ENCODE data around the gene IGSF8. TPM values are rescaled to one million over a fixed set of nuclear protein-coding genes. Genes with fewer than 3 reads are reported as not detected.

IGSF8 gene
- total and polyA plus RNA-seq, 12 donors, result 9.7 to 42.9 (median 24.1) TPM

DNA sequence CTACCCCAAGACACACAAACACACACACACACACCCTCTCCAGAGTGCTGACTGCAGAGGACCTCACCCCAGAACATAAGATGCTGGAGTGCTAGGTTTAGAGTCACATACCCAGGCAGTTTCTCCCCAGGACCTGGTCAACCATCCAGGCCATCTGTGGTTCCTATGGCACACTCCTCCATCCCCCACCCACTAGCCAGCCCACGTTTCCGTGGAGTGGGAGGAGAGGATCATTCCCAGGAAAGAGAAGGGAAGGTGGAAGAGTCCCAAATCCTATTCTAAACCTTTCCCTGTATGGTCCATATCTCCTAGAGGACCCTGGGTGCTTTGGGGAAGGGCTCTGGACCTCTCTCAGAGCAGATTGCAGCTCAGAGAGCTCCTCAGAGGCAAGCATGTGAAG, 15.9 kb downstream of the IGSF8 start:
- H3K27ac ChIP-seq, result no peak overlapping the region
- 55 to 69% (median 58%) methylated on average over 2 of the region's 2 CpGs; no CpG with 5 or more reads in 1 of the 4 donors for WGBS, 4 donors
- peaks cover 0 to 4% of the 10 kb centered on the region in 2 donors for H3K4me1 ChIP-seq (replicated peaks in 1 of 2)
- no peak for DNase-seq
- intact Hi-C loops (cut with DNase I), result no loop called here
- H3K36me3 ChIP-seq (replicated peaks in 1 of 2), result no peaks in the 10 kb centered on the region
- H3K4me3 ChIP-seq, result no peak overlapping the region
- no peaks in the 10 kb centered on the region for H3K9me3 ChIP-seq (replicated peaks in 1 of 3)
- H3K27me3 ChIP-seq, result peaks cover 34% of the 10 kb centered on the region
- TF ChIP-seq POLR2A (IDR thresholded peaks at IDR 0.05), result no peak
- TF ChIP-seq, protein P1, sequence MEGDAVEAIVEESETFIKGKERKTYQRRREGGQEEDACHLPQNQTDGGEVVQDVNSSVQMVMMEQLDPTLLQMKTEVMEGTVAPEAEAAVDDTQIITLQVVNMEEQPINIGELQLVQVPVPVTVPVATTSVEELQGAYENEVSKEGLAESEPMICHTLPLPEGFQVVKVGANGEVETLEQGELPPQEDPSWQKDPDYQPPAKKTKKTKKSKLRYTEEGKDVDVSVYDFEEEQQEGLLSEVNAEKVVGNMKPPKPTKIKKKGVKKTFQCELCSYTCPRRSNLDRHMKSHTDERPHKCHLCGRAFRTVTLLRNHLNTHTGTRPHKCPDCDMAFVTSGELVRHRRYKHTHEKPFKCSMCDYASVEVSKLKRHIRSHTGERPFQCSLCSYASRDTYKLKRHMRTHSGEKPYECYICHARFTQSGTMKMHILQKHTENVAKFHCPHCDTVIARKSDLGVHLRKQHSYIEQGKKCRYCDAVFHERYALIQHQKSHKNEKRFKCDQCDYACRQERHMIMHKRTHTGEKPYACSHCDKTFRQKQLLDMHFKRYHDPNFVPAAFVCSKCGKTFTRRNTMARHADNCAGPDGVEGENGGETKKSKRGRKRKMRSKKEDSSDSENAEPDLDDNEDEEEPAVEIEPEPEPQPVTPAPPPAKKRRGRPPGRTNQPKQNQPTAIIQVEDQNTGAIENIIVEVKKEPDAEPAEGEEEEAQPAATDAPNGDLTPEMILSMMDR (IDR thresholded peaks at IDR 0.05), result no peak

GRCh38 chr1:160081261-160081936, 17.0 kb downstream of the IGSF8 start, which contains the start of gene KCNJ9:
Gene KCNJ9, plus strand, starts transcription at chr1:160081538. Its CDS starts 2,493 bp downstream, at chr1:160084031.
- Histone ChIP-seq H3K4me3 (no peak within 1 kb of the TSS), H3K36me3 (replicated peaks in 1 of 2) (no peaks in the 10 kb centered on the region), H3K4me1 (replicated peaks in 1 of 2) (peaks cover 0 to 4% of the 10 kb centered on the region in 2 donors), H3K27me3 (peaks cover 34% of the 10 kb centered on the region), H3K9me3 (replicated peaks in 1 of 3) (no peaks in the 10 kb centered on the region), H3K27ac (no peak within 1 kb of the TSS)
- WGBS, 4 donors, result 17 to 28% (median 21%) methylated on average over 5 to 14 of the region's 14 CpGs
- DNase-seq, result no peak
- intact Hi-C loops (cut with DNase I), result no loop called here
- TF ChIP-seq, protein P1 (IDR thresholded peaks at IDR 0.05), result no peak

DNA sequence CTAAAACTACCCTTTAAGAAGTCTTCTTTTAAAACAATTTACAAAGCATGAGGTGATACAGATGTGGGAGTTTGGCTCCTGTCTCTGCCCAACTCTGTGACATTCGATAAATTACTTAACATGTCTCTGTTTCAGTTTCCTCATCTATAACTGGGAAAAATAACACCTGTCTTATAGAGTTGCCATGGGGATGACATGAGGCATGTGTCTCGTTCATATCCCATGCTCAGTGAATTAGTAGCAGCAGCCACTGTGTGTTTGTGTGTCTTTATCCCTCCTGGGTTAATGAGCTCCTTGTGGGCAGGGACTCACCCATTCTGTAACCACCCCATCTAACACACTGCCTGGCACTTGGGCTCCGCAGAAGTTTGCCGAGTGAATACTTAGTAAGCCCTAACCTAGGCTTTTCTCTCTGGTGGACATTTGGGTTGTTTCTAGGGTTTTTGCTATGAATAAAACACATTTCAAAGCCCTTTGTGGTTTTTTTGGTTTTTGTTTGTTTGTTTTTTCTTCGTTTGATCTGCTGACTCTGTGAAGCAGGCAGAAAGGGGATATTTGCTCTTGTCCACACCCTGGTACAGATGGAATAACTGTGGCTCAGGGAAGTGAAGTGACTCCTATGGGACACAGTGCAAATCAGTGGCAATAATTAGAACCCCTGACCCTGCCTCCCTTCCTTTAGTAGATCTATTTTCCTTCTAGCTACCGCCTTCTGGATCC, 17.9 kb downstream of the IGSF8 start:
- 59 to 63% (median 61%) methylated on average over 6 of the region's 6 CpGs for WGBS, 4 donors
- TF ChIP-seq, protein P1 (IDR thresholded peaks at IDR 0.05), result no peak
- TF ChIP-seq POLR2A (IDR thresholded peaks at IDR 0.05), result no peak
- intact Hi-C loops (cut with DNase I), result no loop called here
- peaks cover 34% of the 10 kb centered on the region for H3K27me3 ChIP-seq
- H3K4me1 ChIP-seq (replicated peaks in 1 of 2), result peaks cover 0 to 4% of the 10 kb centered on the region in 2 donors
- H3K9me3 ChIP-seq (replicated peaks in 1 of 3), result no peaks in the 10 kb centered on the region
- H3K4me3 ChIP-seq, result no peak overlapping the region
- H3K36me3 ChIP-seq (replicated peaks in 1 of 2), result no peaks in the 10 kb centered on the region
- DNase-seq, result no peak
- no peak overlapping the region for H3K27ac ChIP-seq

- no peaks in the 10 kb centered on the region for H3K36me3 ChIP-seq (replicated peaks in 1 of 2)
- no peak overlapping the region for H3K27ac ChIP-seq
- DNase-seq, result no peak
- peaks cover 34% of the 10 kb centered on the region for H3K27me3 ChIP-seq
- 37 to 47% (median 43%) methylated on average over 4 of the region's 4 CpGs for WGBS, 4 donors
- no peak overlapping the region for H3K4me3 ChIP-seq
- intact Hi-C loops (cut with DNase I), result no loop called here
- TF ChIP-seq, protein P1 (IDR thresholded peaks at IDR 0.05), result no peak
- no peak for TF ChIP-seq POLR2A (IDR thresholded peaks at IDR 0.05)
- H3K4me1 ChIP-seq (replicated peaks in 1 of 2), result peaks cover 0 to 4% of the 10 kb centered on the region in 2 donors
- no peaks in the 10 kb centered on the region for H3K9me3 ChIP-seq (replicated peaks in 1 of 3)
These were observed 19.0 kb downstream of the IGSF8 start for GRCh38 chr1:160079448-160079847.
